Ramos (cell line): Measurements from ENCODE around the gene ZSCAN5C.
"Not testable (repeated sequence)": the region's sequence is repeated elsewhere in the genome, so short reads cannot be mapped to it uniquely, and the experiment has no call there.

ENCODE experiments used
- in situ Hi-C: fragments of 300-500 bp; cut with MboI; formaldehyde crosslinking; loops from one replicate; pipeline ENCODE4 v1.14.3; 2022; ENCODE audit warnings: low sequenced_read_pairs; ENCODE audit not compliant: unreplicated experiment

ZSCAN5C gene

DNA sequence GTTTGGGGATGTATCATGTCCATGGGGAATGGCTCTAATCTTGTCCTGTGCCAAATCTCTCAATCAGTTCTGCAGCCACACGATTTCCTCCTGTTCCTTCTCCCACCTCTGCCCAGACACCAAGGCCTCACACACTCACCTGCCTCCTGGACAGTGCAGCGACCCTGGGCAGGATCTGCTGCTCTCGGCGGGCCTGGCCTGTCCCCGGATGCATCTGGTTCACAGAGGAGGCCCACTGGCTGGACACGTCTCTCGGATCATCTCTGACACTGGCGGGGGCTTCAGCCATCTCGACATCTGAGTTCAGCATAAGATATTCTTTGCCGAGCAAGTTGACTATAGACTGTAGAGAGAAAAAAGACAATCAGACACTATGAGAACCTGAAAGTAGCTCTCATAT lies 10.4 kb upstream of the ZSCAN5C start:
- in situ Hi-C loops: no loop called here

DNA sequence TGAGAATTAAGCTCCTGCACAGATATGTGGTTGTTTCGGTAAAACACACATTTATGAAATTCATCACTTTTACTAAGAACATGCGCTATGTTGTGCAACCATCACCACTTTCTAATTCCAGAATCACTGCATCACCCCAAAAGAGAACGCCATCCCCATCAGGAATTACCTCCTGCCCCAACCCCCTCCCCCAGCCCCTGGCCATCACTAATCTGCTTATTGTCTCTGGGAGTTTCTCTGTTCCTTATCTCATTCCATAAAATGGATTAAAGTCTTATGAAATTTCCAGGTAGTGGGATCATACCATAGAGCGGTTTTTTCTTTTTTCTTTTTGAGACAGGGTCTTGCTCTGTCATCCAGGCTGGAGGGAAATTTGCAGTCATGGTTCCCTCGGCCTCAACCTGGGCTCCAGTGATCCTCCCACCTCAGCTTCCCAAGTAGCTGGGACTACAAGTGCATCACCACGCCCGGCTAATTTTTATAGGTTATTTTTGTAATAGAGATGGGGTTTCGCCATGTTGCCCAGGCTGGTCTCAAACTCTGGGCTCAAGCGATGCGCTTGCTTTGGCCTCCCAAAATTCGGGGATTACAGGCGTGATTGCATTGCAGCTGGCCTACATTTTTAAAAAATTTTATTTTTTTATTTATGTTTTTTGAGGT lies 8.0 kb upstream of the ZSCAN5C start:
- in situ Hi-C loops: no loop called here

DNA sequence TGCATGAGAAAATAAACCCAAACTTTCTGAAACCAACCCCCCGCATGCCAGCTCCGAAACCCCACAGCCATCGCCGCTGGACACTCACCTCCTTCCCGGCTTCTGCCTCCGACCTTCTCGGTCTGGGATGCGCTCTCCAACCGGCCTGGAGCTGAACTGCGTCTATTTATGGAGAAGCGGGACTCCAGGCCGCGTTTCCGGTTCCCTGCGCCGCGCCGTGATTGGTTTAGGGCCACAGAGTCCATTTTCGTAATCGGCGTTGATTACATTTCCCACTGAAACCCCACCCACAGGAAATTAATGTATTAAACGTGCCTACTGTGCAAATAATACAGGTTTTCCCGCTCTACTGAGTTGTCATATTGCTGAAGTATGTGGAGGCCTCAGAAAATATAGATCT lies 4.4 kb upstream of the ZSCAN5C start, which contains the start of gene ZSCAN5B:
ZSCAN5B (minus strand) TSS at position 138 of the 400 bp plus-strand sequence. CDS start 4,731 bp downstream, outside the sequence.
- in situ Hi-C loops: not testable (repeated sequence)

DNA sequence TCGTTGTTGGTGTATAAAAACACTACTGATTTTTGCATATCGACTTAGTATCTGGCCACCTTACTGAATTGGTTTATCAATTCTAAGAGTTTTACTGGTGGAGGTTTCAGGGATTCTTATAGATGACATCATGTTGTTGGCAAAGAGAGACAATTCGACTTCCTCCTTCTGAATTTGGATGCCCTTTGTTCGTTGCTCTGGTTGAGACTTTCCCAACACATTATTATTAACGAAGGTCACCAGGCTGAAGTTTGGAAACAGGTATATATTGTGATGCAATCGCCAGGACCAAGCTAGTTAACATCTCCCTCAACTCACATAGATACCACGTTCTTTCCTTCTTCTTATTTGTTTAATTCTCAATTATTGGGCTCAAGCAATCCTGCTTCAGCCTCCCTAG lies 2.4 kb upstream of the ZSCAN5C start:
- in situ Hi-C loops: no loop called here

DNA sequence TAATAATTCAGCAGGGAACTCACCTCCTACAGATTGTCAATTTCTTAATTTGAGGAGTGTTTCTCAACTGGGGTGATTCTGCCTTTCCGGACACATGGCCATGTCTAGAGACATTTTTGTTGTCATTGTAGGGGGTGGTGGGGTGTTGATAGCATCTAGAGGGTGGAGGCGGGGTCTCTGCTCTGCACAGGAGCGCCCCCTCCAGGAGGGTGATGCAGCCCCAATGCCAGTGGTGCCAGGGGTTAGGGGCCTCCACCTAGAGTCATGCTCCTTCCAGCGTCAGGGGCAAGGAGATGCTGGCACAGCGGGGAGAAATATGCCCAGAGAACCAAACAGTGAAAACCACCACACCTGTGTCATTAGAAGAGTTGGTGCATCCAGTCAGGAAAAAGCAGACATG lies 5.5 kb downstream of the ZSCAN5C start:
- in situ Hi-C loops: not testable (repeated sequence)

DNA sequence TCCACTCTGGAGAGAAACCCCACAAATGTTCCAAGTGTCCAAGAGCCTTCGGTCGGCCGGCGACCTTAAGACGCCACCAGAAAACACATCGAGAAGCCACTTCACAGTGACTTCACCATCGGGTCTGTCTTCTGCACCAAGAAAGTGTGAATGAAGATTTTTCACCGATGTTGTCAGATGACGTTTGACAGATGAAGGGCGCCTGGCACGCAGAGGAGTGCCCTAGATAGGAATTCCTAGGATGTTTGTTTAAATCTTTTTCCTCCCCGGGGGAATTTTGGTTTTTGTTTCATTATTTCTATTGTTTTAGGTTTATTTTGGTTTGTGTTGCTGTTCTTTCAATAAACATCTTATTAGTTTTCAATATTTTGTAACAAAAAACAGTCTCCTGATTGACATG lies 7.0 kb downstream of the ZSCAN5C start:
- in situ Hi-C loops: no loop called here

DNA sequence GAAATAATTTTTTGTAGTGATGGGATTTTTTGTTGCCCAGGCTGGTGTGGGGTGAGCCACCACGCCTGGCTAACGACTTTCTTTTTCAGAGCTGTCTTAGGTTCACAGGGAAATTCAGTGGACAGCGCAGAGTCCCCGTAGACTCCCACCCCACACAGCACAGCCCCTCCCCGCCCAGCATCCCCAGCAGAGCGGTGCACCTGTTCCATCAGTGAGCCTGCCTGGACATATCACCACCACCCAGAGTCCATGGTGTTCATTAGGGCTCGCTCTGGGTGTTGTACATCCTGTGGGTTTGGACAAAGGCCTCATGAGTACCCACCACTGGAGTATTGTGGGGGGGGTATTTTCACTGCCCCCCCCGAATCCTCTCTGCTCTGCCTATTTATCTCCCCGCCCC lies 8.0 kb downstream of the ZSCAN5C start:
- in situ Hi-C loops: not testable (repeated sequence)

DNA sequence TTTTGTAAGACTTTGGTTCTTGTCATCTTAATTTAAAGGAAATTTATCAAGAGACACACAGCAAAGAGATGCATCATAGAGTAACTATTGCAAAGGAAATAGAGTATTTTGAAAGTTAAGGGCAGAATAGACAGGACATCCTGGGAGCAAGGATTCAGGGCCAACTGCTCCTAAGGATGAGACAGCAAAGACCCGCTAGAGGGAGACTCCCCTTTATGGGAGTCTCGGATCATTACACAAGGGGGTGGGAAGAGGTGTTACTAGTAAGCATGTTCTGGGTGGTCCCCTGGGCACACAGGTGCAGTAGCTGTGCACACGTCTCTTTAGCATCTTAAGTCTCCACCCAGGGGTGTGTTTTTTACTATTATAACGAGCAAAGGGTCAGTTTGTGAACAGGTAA lies 9.6 kb downstream of the ZSCAN5C start:
- in situ Hi-C loops: no loop called here

DNA sequence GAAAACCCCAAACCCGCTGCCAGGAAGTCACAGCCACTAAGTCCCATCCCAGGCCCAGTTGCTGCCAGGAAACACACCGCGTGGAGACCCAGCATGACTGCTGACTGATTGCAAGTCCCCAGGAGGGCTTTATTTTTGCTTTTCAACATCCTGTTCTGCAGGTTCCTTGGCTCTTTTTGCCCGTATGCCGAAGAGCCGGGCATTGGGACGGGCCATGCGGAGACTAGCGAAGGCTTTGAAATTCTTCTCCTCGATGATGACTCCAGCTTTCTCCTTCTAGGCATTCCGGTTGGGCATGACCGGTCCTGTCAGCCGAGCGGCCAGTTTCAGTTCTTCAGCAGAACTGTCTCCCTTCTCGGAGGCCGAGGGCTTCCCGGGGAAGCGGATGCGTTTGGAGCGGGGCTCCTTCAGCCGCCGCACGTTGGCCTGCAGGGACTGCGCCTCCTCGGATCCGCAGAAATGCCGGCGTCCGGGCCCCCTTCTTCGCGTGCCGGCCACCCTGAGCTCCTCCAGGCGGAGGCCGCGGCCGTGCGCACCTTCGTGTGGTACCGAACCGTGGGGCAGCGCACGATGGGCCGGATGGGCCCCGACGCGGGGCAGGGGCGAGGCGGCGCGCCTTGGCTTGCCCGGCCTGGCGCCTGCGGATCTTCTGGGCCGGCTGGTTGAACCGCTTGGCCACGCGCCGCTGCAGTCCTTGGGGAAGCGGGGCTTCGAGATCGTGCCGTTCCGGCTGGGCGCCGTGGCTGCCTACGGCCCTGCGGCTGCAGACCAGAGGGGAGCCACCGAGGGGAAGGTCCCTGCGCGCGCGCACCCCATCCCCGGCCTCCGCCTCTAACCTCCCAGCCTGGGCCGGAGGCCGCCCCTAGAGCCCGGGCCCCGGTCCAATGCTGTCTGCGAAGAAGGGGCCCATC lies 15.2 kb downstream of the ZSCAN5C start:
- in situ Hi-C loops: no loop called here

DNA sequence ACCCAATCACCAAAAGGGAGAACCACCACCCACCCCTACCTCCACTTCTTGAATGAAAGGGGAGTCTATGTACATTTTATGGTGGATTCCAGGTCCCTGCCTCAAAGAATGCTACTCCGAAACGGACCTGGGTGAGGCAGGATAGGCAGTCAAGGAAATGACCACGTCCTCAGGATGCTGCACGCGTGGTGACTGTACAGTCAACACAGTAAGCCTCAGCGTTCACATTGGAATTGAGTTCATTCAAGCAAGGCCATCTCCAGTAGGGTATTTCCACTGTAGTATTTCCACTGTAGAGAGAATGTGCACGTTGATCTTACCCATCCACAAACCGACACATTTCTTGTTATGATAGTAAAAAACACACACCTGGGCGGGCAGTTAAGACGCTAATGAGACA lies 16.9 kb downstream of the ZSCAN5C start:
- in situ Hi-C loops: no loop called here

DNA sequence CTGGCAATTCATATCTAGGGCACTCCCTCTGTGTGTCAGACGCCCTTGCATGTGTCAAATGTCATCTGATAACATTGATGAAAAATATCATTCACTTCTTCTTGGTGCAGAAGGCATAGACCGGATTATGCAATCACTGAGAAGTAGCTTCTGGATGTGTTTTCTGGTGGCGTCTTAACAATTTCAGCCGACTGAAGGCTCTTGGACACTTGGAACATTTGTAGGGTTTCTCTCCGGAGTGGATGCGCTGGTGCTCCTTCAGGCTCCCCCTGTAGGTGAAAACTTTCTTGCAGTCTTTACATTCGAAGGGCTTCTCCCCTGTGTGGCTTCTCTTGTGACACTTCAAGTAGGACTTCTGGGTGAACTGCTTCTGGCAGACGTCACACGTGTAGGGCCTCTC lies 19.4 kb downstream of the ZSCAN5C start:
- in situ Hi-C loops: not testable (repeated sequence)

DNA sequence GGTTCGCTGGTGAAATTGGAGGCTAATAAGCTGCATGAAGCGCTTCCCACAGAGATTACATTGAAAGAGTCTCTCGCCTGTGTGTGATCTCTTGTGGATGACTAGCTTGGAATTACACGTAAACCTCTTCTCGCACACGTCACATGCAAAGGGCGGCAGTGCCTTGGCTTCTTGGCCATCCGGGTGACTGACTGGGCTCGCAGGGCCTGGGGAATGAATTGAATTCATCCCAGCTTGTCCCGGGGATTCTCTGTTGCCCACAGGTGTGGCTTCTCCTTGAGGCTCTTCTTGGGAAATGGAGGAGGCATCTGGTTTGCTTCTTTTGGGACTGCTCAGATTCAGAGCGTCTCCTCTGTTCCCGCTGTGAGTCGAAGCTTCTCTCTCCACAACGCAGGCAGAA lies 19.8 kb downstream of the ZSCAN5C start:
- in situ Hi-C loops: no loop called here

DNA sequence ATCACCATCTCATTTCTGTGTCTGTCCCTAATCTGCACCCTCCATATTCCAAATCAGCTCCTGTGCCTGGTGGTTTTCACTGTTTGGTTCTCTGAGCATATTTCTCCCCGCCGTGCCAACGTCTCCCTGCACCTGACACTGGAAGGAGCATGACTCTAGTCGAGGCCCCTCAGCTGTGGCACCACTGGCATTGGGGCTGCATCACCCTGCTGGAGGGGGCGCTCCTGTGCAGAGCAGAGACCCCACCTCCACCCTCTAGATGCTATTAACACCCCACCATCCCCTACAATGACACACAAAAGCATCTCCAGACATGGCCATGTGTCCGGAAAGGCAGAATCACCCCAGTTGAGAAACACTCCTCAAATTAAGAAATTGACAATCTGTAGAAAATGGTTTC lies 20.8 kb downstream of the ZSCAN5C start:
- in situ Hi-C loops: no loop called here

DNA sequence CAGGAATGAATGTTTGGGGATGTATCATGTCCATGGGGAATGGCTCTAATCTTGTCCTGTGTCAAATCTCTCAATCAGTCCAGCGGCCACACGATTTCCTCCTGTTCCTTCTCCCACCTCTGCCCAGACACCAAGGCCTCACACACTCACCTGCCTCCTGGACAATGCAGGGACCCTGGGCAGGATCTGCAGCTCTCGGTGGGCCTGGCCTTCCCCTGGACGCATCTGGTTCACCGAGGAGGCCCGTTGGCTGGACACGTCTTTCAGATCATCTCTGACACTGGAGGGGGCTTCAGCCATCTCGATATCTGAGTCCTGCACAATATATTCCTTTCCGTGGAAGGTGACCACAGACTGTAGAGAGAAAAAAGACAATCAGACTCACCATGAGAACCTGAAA lies 21.4 kb downstream of the ZSCAN5C start:
- in situ Hi-C loops: no loop called here

DNA sequence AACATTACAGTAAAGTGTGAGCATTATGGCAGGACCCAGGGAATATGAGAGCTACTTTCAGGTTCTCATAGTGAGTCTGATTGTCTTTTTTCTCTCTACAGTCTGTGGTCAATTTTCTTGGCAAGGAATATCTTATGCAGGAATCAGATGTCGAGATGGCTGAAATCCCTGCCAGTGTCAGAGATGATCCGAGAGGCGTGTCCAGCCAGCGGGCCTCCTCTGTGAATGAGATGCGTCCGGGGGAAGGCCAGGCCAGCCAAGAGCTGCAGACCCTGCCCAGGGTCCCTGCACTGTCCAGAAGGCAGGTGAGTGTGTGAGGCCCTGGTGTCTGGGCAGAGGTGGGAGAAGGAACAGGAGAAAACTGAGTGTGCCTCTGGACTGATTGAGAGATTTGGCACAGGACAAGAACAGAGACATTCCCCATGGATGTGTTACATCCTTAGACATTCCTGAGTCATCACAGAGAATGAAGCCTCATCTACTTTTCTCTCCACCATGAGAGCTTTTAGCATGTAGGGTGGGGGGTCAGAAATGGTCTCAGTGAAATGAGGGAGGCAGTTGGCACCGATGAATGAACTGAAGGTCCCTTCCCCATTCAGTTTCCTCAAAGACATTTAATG lies 43.2 kb downstream of the ZSCAN5C start:
- in situ Hi-C loops: no loop called here

DNA sequence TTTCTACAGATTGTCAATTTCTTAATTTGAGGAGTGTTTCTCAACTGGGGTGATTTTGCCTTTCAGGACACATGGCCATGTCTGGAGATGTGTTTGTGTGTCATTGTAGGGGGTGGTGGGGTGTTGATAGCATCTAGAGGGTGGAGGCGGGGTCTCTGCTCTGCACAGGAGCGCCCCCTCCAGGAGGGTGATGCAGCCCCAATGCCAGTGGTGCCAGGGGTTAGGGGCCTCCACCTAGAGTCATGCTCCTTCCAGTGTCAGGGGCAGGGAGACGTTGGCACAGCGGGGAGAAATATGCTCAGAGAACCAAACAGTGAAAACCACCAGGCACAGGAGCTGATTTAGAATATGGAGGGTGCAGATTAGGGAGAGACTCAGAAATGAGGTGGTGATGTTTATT lies 43.7 kb downstream of the ZSCAN5C start:
- in situ Hi-C loops: not testable (repeated sequence)

DNA sequence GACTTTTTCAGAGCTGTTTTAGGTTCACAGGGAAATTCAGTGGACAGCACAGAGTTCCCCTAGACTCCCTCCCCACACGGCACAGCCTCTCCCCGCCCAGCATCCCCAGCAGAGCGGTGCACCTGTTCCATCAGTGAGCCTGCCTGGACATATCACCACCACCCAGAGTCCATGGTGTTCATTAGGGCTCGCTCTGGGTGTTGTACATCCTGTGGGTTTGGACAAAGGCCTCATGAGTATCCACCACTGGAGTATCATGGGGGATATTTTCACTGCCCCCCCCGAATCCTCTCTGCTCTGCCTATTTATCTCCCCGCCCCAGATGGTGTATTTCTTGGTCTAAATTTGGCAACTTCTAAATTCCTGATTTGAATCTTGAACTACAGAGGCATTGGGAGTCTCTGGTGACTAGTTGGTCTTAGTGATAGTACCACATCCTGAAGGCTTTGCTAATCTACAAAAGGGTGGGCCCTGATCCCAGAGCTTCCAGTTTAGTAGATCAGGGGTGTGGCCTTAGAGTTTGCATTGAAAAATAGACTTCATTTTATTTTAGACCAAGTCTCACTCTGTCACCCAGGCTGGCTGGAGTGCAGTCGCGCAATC lies 46.8 kb downstream of the ZSCAN5C start:
- in situ Hi-C loops: not testable (repeated sequence)

DNA sequence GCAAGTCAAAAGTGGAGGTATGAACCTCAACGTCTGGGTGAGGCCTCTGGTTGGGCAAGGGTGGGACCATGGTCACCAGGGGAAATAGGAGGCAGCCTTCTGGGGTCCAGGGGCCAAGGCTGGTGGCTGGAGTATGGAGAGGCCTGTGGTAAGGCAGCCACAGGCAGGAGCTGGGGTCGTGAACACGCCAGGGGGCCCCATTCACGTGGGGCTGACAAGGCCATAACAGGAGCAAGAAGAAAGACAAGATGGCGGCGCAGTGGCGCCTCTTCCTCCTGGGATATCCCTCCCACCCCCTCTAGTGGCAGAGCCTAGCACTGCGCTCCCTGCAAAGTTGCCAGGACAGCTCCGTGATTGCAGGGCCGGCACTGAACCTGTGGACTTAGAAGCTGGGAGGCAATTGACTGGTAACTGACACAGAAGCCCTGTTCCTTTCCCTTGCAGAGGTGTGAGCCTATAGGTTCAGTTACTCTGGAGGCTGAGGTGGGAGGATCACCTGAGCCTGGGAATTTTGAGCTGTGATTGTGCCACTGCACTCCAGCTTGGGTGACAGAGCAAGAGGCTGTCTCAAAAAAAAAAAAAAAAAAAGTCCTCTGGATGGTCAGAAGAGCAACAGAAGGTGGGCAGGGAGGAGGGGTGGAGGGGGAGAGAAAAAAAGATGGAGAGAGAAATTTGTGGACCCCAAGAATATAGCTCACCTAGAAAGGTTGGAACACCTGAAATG lies 50.8 kb downstream of the ZSCAN5C start:
- in situ Hi-C loops: no loop called here

DNA sequence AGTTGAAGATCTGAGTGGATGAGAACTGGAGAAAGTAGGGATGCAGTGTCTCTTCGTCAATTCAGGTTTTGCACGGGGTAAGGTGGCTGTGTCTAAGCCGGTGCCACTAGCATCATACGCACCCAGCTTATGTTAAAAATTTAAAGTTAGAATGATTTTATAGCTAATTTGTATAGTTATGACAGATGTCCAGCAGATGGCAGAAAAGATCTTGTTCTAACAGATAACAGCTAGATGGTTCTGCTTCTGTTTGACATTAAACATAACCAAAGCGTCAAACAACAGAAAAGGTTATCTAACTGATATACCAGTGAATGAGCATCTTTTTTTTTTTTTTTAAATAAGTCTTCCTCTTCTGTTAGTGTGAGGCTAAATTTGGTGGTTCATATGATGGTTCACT lies 51.7 kb downstream of the ZSCAN5C start:
- in situ Hi-C loops: no loop called here

DNA sequence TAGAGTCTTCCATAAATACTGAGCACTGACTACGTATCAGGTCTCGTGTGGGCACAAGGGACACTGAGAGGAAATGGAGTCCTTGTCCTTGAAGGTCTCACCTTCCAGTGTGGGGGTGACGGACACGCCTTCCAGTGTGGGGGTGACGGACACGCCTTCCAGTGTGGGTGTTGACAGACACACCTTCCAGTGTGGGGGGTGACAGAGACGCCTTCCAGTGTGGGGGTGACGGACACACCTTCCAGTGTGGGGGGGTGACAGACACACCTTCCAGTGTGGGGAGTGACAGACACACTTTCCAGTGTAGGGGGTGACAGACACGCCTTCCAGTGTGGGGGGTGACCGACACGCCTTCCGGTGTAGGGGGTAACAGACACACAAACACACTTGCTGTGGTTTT lies 56.2 kb downstream of the ZSCAN5C start:
- in situ Hi-C loops: no loop called here
